HepG2 (cell line): Measurements from ENCODE around the gene TPD52L2. TPM values are rescaled to one million over a fixed set of nuclear protein-coding genes. Genes with fewer than 3 reads are reported as not detected.
A peak's percentile ranks its signal among the peaks of the same experiment; 100 is the strongest.

Experiments
- E2F1 ChIP-seq: sonication (generic); formaldehyde crosslinking; IDR thresholded peaks from 2 replicates; pipeline ENCODE4 v1.5.0; 2020; ENCODE audit warnings: missing genetic modification reagents
- GATA4 ChIP-seq: sonication (generic); IDR thresholded peaks from 2 replicates; pipeline ENCODE4 v1.6.1; 2016; ENCODE audit warnings: antibody characterized with exemption, low read depth, borderline replicate concordance
- GTF3A ChIP-seq: sonication (generic); formaldehyde crosslinking; conservative IDR thresholded peaks from 2 replicates; pipeline ENCODE4 v1.4.0; 2020; ENCODE audit warnings: mild to moderate bottlenecking, missing genetic modification reagents
- MBD4 ChIP-seq: IDR thresholded peaks from 2 replicates; pipeline ENCODE4 v1.6.1; 2012; ENCODE audit warnings: low read length, inconsistent platforms, borderline replicate concordance
- U2AF2 ChIP-seq: fragments of 200-400 bp; formaldehyde crosslinking; IDR thresholded peaks from 2 replicates; pipeline ENCODE4 v1.6.1; 2017; ENCODE audit warnings: low read depth, mild to moderate bottlenecking, low read length
- ZBTB39 ChIP-seq: sonication (generic); formaldehyde crosslinking; IDR thresholded peaks from 2 replicates; pipeline ENCODE4 v1.5.0; 2020; ENCODE audit warnings: missing genetic modification reagents
- ZBTB46 ChIP-seq: sonication (generic); formaldehyde crosslinking; IDR thresholded peaks from 2 replicates; pipeline ENCODE4 v1.4.0; 2020; ENCODE audit warnings: mild to moderate bottlenecking, missing genetic modification reagents, borderline replicate concordance
- ZNF263 ChIP-seq: sonication (generic); formaldehyde crosslinking; IDR thresholded peaks from 2 replicates; pipeline ENCODE4 v1.4.0; 2020; ENCODE audit warnings: missing genetic modification reagents
- ZNF343 ChIP-seq: sonication (generic); formaldehyde crosslinking; IDR thresholded peaks from 2 replicates; pipeline ENCODE4 v1.4.0; 2020; ENCODE audit warnings: mild to moderate bottlenecking, missing genetic modification reagents
- ZNF407 ChIP-seq: sonication (generic); formaldehyde crosslinking; IDR thresholded peaks from one replicate; pipeline ENCODE4 v1.5.1; 2020; ENCODE audit warnings: mild to moderate bottlenecking, missing genetic modification reagents; ENCODE audit errors: not compliant biosample characterization
- ZNF572 ChIP-seq: sonication (generic); formaldehyde crosslinking; IDR thresholded peaks from 2 replicates; pipeline ENCODE4 v1.5.1; 2020; ENCODE audit warnings: mild to moderate bottlenecking, missing genetic modification reagents
- ZNF691 ChIP-seq: sonication (generic); formaldehyde crosslinking; IDR thresholded peaks from 2 replicates; pipeline ENCODE4 v1.4.0; 2020; ENCODE audit warnings: missing genetic modification reagents, low read depth, mild to moderate bottlenecking, borderline replicate concordance
- ZNF788 ChIP-seq: sonication (generic); formaldehyde crosslinking; IDR thresholded peaks from 2 replicates; pipeline ENCODE4 v1.5.0; 2020; ENCODE audit warnings: mild to moderate bottlenecking, missing genetic modification reagents, borderline replicate concordance
- polyA plus RNA-seq, 8 experiments: library from polyadenylated mRNA; depleted of rRNA in 3 of 8; stranded (reverse) in 7 of 8; unstranded in 1 of 8; fragments of >200 nt; fragmentation: Illumina TruSeq in 4 of 8; extraction: Trizol in 4 of 8; gene quantifications; 2 replicates each; pipeline versions ENCODE4 v1.2.1 to v1.2.3, GENCODE V29; 2011 to 2016; ENCODE audit warnings: low read depth in 4 of 8, missing spikeins in 1 of 8, mixed read lengths in 1 of 8; ENCODE audit not compliant: insufficient read depth in 1 of 8
- total RNA-seq, 5 experiments: library from RNA; depleted of rRNA; stranded (reverse); fragments of >200 nt; fragmentation: Illumina TruSeq; extraction: Trizol; gene quantifications; 2 replicates each; pipeline ENCODE4 v1.2.3, GENCODE V29; 2016; ENCODE audit warnings: low read depth in 1 of 5

The TPD52L2 gene
- total and polyA plus RNA-seq, 2 of the 13 experiments (the other 11 are each of a cell fraction or from before 2014, with no cell fraction given): 156 to 184 TPM

GRCh38 chr20:63896264-63897105 is 31.4 kb downstream of the TPD52L2 start (continued):
- no peak for TF ChIP-seq ZNF407
- no peak; the same call in 1 of the 2 replicates for TF ChIP-seq U2AF2
- TF ChIP-seq ZNF691 (CRISPR knock-in tag): peak; percentile 74; the same call in 1 of the 2 replicates
- no peak for TF ChIP-seq ZNF572
- no peak for TF ChIP-seq ZBTB39 (CRISPR knock-in tag)
- TF ChIP-seq ZNF788 (CRISPR knock-in tag): no peak; the same call in 1 of the 2 replicates
- peak; percentile 50; the same call in 1 of the 2 replicates for TF ChIP-seq E2F1 (CRISPR knock-in tag)
- no peak for TF ChIP-seq ZNF343 (CRISPR knock-in tag)
- peak; percentile 87; the same call in 1 of the 2 replicates for TF ChIP-seq GTF3A
- TF ChIP-seq GATA4: no peak
- TF ChIP-seq ZBTB46: no peak
- peak; percentile 23; the same call in 1 of the 2 replicates for TF ChIP-seq ZNF263 (CRISPR knock-in tag)
- no peak for TF ChIP-seq MBD4
